BJ (cell line): ENCODE measurements around the gene C1orf198. TPM values are rescaled to one million over a fixed set of nuclear protein-coding genes. Genes with fewer than 3 reads are reported as not detected.
A peak's percentile ranks its signal among the peaks of the same experiment; 100 is the strongest.

Experiments
- CTCF ChIA-PET: fragments of 350-600 bp; formaldehyde crosslinking; extraction: SDS; loops from one replicate; lab custom pipeline; 2021; ENCODE audit warnings: antibody characterized with exemption, inconsistent platforms; lab: Yijun Ruan, JAX
- POLR2A ChIA-PET: fragments of 300-600 bp; sonication (Branson Sonifier 250); formaldehyde crosslinking; extraction: SDS; loops from one replicate; lab custom pipeline; 2021; ENCODE audit warnings: antibody characterized with exemption; lab: Charles Lee
- DNase-seq: peaks from one replicate; pipeline ENCODE4 v3.0.0-alpha.2; 2011; ENCODE audit warnings: low read depth
- H3K27me3 ChIP-seq: 2 replicates; pipeline ENCODE4 v1.6.0; 2011; ENCODE audit warnings: low read length; ENCODE audit not compliant: control insufficient read depth, insufficient read depth
- H3K36me3 ChIP-seq: 2 replicates; pipeline ENCODE4 v1.5.1; 2011; ENCODE audit warnings: low read length; ENCODE audit not compliant: control insufficient read depth, insufficient read depth
- H3K4me3 ChIP-seq: 2 replicates; pipeline ENCODE4 v1.5.1; 2011; ENCODE audit warnings: low read depth, mild to moderate bottlenecking, control low read depth, low read length
- CTCF ChIP-seq: IDR thresholded peaks from 2 replicates; pipeline ENCODE4 v1.5.1; 2011; ENCODE audit warnings: low read depth, mild to moderate bottlenecking, control low read depth, inconsistent platforms, low read length, moderate library complexity; ENCODE audit not compliant: insufficient read depth
- polyA minus RNA-seq: library from RNA; depleted of rRNA, polyadenylated mRNA; stranded (reverse); fragments of >200 nt; gene quantifications from 2 replicates; pipeline ENCODE4 v1.2.3, GENCODE V29; 2011; rRNA and poly(A)+ RNA removed
- polyA plus RNA-seq: library from polyadenylated mRNA; depleted of rRNA; stranded (reverse); fragments of >200 nt; gene quantifications from 2 replicates; pipeline ENCODE4 v1.2.3, GENCODE V29; 2011; rRNA removed

C1orf198 gene
- 186 and 195 TPM in 2 replicates for polyA plus RNA-seq
- 174 and 209 TPM in 2 replicates for polyA minus RNA-seq

GRCh38 chr1:230867903-230868735 is at the start of gene C1orf198:
Gene C1orf198, minus strand, starts transcription at chr1:230868521. Its CDS starts 9 bp downstream, at chr1:230868512.
- H3K4me3 ChIP-seq, result peak within 1 kb of the TSS; percentile 76
- TF ChIP-seq CTCF, result no peak
- ChIA-PET POLR2A (interaction anchor here (0.6 to 1.6 kb wide), 4 partner anchors 9 to 34 kb away, joined by 3 to 10 read pairs (median 4); no protein-coding TSS in a partner anchor), CTCF (interaction anchor here (0.7 to 4.3 kb wide), 10 partner anchors 9 to 339 kb away, joined by 3 to 23 read pairs (median 4); no protein-coding TSS in a partner anchor)
- DNase-seq, result no peak
- peaks cover 3% of the 10 kb centered on the region for H3K36me3 ChIP-seq
- H3K27me3 ChIP-seq, result no peaks in the 10 kb centered on the region

- TF ChIP-seq CTCF, result peak; percentile 80
Observed at GRCh38 chr1:230917284-230918135, 49.2 kb upstream of the C1orf198 start.

GRCh38 chr1:230916587-230917283 is 48.4 kb upstream of the C1orf198 start:
- Histone ChIP-seq H3K4me3 (no peak overlapping the region), H3K27me3 (no peaks in the 10 kb centered on the region), H3K36me3 (no peaks in the 10 kb centered on the region)
- ChIA-PET POLR2A (no interaction called here), CTCF (interaction anchor here (0.6 to 11.2 kb wide), 17 partner anchors 10 to 334 kb away, joined by 3 to 157 read pairs (median 4); no protein-coding TSS in a partner anchor)
- no peak for TF ChIP-seq CTCF
- no peak for DNase-seq

More at GRCh38 chr1:230917284-230918135, 49.2 kb upstream of the C1orf198 start:
- no peaks in the 10 kb centered on the region for H3K27me3 ChIP-seq
- H3K4me3 ChIP-seq, result no peak overlapping the region
- H3K36me3 ChIP-seq, result no peaks in the 10 kb centered on the region
- POLR2A ChIA-PET, result no interaction called here
- DNase-seq, result no peak
- CTCF ChIA-PET, result interaction anchor here (0.5 to 11.2 kb wide), 19 partner anchors 9 to 293 kb away, joined by 3 to 157 read pairs (median 3); partner anchors contain the start of genes COG2 and FAM89A

GRCh38 chr1:230915078-230915477 is 46.8 kb upstream of the C1orf198 start:
- H3K4me3 ChIP-seq, result no peak overlapping the region
- ChIA-PET POLR2A (no interaction called here), CTCF (interaction anchor here (1.1 to 11.2 kb wide), 3 partner anchors 48 to 292 kb away, joined by 4 to 157 read pairs (median 8); no protein-coding TSS in a partner anchor)
- H3K27me3 ChIP-seq, result no peaks in the 10 kb centered on the region
- no peak for TF ChIP-seq CTCF
- H3K36me3 ChIP-seq, result no peaks in the 10 kb centered on the region
- DNase-seq, result no peak
